Nephron (organoid): ENCODE data around the gene LYVE1.
A peak's percentile ranks its signal among the peaks of the same experiment; 100 is the strongest.

Source experiments
- H3K27ac Mint-ChIP-seq, 3 experiments: 2 replicates each; pipeline ENCODE4 v1.8.0; 2020; ENCODE audit warnings: mixed read lengths in 3 of 3, mild to moderate bottlenecking in 2 of 3, moderate library complexity in 1 of 3
- H3K27me3 Mint-ChIP-seq: 2 replicates; pipeline ENCODE4 v1.8.0; 2021; ENCODE audit warnings: low read depth, mild to moderate bottlenecking, moderate library complexity, mixed read lengths
- H3K36me3 Mint-ChIP-seq: 2 replicates; pipeline ENCODE4 v1.8.0; 2020; ENCODE audit warnings: low read depth, mixed read lengths
- H3K4me1 Mint-ChIP-seq: 2 replicates; pipeline ENCODE4 v1.8.0; 2020; ENCODE audit warnings: mixed read lengths
- H3K4me3 Mint-ChIP-seq, 3 experiments: 2 replicates each; pipeline ENCODE4 v1.8.0; 2020; ENCODE audit warnings: mild to moderate bottlenecking in 3 of 3, mixed read lengths in 3 of 3, moderate library complexity in 2 of 3
- H3K9me3 Mint-ChIP-seq: 2 replicates; pipeline ENCODE4 v1.8.0; 2020; ENCODE audit warnings: mixed read lengths
- TF ChIP-seq, protein P1 (sequence below), 3 experiments: fragments of 200-600 bp; sonication (generic); IDR thresholded peaks; one replicate each; pipeline ENCODE4 v1.5.0; 2021; ENCODE audit warnings: antibody characterized with exemption in 3 of 3; ENCODE audit not compliant: unreplicated experiment in 3 of 3

Gene LYVE1

DNA sequence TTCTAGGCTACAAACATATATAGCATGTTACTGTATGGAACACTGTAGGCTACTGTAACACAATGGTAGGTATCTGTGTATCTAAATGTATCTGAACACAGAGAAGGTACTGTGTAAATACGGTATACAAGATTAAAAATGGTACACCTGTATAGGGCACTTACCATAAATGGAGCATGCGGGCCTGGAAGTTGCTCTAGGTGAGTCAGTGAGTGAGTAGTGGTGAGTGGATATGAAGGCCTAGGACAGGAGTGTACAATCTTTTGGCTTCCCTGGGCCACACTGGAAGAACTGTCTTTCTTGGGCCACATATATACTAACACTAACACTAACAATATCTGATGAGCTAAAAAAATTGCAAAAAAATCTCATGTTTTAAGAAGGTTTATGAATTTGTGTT, 48.8 kb downstream of the LYVE1 start:
- H3K27ac Mint-ChIP-seq: no peak overlapping the region
- TF ChIP-seq, protein P1, sequence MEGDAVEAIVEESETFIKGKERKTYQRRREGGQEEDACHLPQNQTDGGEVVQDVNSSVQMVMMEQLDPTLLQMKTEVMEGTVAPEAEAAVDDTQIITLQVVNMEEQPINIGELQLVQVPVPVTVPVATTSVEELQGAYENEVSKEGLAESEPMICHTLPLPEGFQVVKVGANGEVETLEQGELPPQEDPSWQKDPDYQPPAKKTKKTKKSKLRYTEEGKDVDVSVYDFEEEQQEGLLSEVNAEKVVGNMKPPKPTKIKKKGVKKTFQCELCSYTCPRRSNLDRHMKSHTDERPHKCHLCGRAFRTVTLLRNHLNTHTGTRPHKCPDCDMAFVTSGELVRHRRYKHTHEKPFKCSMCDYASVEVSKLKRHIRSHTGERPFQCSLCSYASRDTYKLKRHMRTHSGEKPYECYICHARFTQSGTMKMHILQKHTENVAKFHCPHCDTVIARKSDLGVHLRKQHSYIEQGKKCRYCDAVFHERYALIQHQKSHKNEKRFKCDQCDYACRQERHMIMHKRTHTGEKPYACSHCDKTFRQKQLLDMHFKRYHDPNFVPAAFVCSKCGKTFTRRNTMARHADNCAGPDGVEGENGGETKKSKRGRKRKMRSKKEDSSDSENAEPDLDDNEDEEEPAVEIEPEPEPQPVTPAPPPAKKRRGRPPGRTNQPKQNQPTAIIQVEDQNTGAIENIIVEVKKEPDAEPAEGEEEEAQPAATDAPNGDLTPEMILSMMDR (IDR thresholded peaks at IDR 0.05; ENCODE audit: unreplicated experiment in 3 of 3): no peak
- no peak overlapping the region for H3K4me3 Mint-ChIP-seq
- H3K4me1 Mint-ChIP-seq: peaks cover 3% of the 10 kb centered on the region
- H3K36me3 Mint-ChIP-seq: peaks cover 17% of the 10 kb centered on the region
- H3K27me3 Mint-ChIP-seq: no peaks in the 10 kb centered on the region
- H3K9me3 Mint-ChIP-seq: no peaks in the 10 kb centered on the region

DNA sequence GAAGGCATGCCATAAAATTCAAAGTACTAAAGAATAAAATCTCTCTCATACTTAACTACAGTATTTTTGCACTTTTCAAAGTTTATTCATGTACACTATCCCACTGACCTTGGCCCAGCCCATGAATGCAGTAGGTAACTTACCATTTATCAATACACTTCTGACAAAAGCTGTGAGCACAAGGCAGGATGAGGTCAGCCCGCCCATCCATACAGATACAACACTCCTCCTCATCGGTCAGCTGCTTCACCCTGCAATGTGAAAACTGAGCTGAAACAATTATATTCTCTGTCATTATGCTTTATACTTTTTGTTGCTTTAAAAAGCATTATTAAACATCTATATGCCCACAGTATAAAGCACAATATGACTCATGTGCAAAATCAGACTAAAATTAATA, 49.6 kb downstream of the LYVE1 start:
- H3K9me3 Mint-ChIP-seq: no peaks in the 10 kb centered on the region
- peaks cover 17% of the 10 kb centered on the region for H3K36me3 Mint-ChIP-seq
- H3K27ac Mint-ChIP-seq: no peak overlapping the region
- no peaks in the 10 kb centered on the region for H3K4me1 Mint-ChIP-seq
- no peak overlapping the region for H3K4me3 Mint-ChIP-seq
- TF ChIP-seq, protein P1 (IDR thresholded peaks at IDR 0.05; ENCODE audit: unreplicated experiment in 3 of 3): no peak
- H3K27me3 Mint-ChIP-seq: no peaks in the 10 kb centered on the region

DNA sequence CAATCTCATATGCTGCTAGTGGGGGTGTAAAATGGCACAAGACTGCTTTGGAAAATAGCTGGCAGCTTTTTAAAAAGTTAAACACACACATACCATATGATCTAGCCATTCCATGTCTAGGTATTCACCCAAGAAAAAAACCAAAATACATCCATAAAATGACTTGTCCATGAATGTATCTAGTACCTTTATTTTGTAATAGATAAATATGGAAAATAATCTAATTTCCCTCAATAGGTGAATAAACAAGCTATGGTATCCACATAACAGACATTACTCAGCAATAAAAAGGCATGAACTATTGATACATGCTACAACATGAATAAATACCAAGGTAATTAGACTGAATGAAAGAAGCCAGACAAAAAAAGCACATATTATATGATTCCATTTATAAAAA, 50.3 kb downstream of the LYVE1 start:
- Mint-ChIP-seq H3K27me3 (no peaks in the 10 kb centered on the region), H3K9me3 (no peaks in the 10 kb centered on the region), H3K27ac (no peak overlapping the region), H3K4me3 (no peak overlapping the region), H3K4me1 (no peaks in the 10 kb centered on the region), H3K36me3 (peaks cover 13% of the 10 kb centered on the region)
- TF ChIP-seq, protein P1 (IDR thresholded peaks at IDR 0.05; ENCODE audit: unreplicated experiment in 3 of 3): no peak

DNA sequence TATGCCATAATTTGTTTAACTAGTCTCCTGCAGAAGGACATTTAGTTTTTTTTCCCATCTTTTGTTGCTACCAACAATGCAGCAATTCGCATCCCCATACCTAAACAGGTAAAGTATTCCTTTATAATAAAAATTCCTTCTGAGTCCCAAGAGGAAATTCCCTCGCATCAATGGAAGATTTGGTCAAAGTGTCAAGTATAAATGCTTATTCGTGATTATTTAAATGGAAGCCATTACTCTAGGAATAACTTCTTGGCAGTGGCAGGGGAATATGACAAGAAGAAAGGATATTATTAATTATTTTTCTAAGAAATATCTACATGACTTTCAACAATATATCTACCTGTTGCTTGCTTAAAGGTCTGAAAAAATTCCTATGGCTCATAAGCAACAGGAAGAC, 53.0 kb downstream of the LYVE1 start:
- TF ChIP-seq, protein P1 (IDR thresholded peaks at IDR 0.05; ENCODE audit: unreplicated experiment in 3 of 3): no peak
- Mint-ChIP-seq H3K4me3 (no peak overlapping the region), H3K27me3 (no peaks in the 10 kb centered on the region), H3K9me3 (no peaks in the 10 kb centered on the region), H3K4me1 (no peaks in the 10 kb centered on the region), H3K27ac (no peak overlapping the region), H3K36me3 (peaks cover 17% of the 10 kb centered on the region)

DNA sequence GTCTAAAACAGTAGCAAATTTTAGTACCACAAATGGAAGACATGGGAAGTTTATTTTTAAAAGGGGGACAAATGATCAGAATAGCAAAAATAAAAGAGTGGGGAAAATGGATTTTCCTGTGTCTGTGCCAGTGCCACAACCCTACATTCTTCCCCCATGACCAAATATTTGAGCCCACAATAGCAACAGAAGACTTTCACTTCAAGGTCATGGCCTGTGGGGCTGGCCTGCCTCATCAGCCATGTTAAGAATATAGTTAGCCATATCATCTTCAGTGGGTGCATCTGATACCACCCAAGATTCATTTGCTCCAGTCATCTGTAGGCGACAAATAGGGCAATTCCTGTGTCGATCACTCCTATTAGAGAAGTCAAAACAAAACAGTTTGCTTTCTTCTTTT, 53.8 kb downstream of the LYVE1 start:
- Mint-ChIP-seq H3K4me3 (no peak overlapping the region), H3K27ac (no peak overlapping the region), H3K36me3 (peaks cover 17% of the 10 kb centered on the region), H3K27me3 (no peaks in the 10 kb centered on the region), H3K9me3 (no peaks in the 10 kb centered on the region), H3K4me1 (no peaks in the 10 kb centered on the region)
- TF ChIP-seq, protein P1 (IDR thresholded peaks at IDR 0.05; ENCODE audit: unreplicated experiment in 3 of 3): no peak

DNA sequence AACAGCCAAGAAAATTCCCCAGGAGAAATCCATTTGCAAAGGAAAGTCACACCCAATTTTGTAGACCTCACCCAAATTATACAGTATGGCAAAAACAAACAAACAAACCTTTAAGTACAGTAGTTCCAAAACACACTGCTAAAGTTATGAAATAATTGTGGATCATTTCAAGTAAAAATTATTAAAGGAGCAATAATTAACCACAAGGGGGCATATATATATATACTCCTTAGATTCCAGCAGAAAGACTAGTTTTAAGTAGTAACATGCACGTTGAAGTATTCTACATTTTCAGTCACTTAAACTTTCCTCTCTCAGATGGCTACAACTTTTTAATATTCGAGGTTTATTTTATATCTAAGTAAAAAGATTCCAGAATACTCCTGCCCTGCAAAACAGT, 54.3 kb downstream of the LYVE1 start:
- no peak overlapping the region for H3K27ac Mint-ChIP-seq
- TF ChIP-seq, protein P1 (IDR thresholded peaks at IDR 0.05; ENCODE audit: unreplicated experiment in 3 of 3): peak; percentile 39 to 44 (median 40)
- H3K36me3 Mint-ChIP-seq: peaks cover 17% of the 10 kb centered on the region
- H3K4me1 Mint-ChIP-seq: no peaks in the 10 kb centered on the region
- H3K4me3 Mint-ChIP-seq: no peak overlapping the region
- no peaks in the 10 kb centered on the region for H3K27me3 Mint-ChIP-seq
- no peaks in the 10 kb centered on the region for H3K9me3 Mint-ChIP-seq
